Activated T-helper 17 cell treated with anti-CD3 and anti-CD28 coated beads, Interleukin-2, amount 50 U/mL, for 72 hours (primary cell): ENCODE measurements around the gene RNU1-3. TPM values are rescaled to one million over a fixed set of nuclear protein-coding genes. Genes with fewer than 3 reads are reported as not detected.
A peak's percentile ranks its signal among the peaks of the same experiment; 100 is the strongest.
"Not testable (repeated sequence)": the region's sequence is repeated elsewhere in the genome, so short reads cannot be mapped to it uniquely, and the experiment has no call there.

Experiments
- ATAC-seq: fragments of 150-1000 bp; cut with Tn5 transposase; replicated peaks from 2 replicates; pipeline ENCODE4 v1.10.0; 2021; ENCODE audit warnings: mild to moderate bottlenecking, moderate library complexity
- H3K27ac Mint-ChIP-seq: one replicate; pipeline ENCODE4 v1.8.0; 2022; ENCODE audit warnings: mixed read lengths
- H3K27me3 Mint-ChIP-seq: one replicate; pipeline ENCODE4 v1.8.0; 2022; ENCODE audit warnings: mixed read lengths
- H3K36me3 Mint-ChIP-seq: one replicate; pipeline ENCODE4 v1.8.0; 2022; ENCODE audit warnings: low read depth, mild to moderate bottlenecking, mixed read lengths
- H3K4me1 Mint-ChIP-seq: one replicate; pipeline ENCODE4 v1.8.0; 2022; ENCODE audit warnings: mixed read lengths
- H3K4me3 Mint-ChIP-seq: one replicate; pipeline ENCODE4 v1.8.0; 2022; ENCODE audit warnings: mild to moderate bottlenecking, mixed read lengths
- H3K9me3 Mint-ChIP-seq: one replicate; pipeline ENCODE4 v1.8.0; 2022; ENCODE audit warnings: mixed read lengths
- total RNA-seq, 2 donors: library from RNA; stranded (reverse); gene quantifications; one replicate each; pipeline ENCODE4 v1.2.3, GENCODE V29; 2022

The RNU1-3 gene
- total RNA-seq, 2 donors from 2014 or later, result 1,202 to 2,371 TPM

DNA sequence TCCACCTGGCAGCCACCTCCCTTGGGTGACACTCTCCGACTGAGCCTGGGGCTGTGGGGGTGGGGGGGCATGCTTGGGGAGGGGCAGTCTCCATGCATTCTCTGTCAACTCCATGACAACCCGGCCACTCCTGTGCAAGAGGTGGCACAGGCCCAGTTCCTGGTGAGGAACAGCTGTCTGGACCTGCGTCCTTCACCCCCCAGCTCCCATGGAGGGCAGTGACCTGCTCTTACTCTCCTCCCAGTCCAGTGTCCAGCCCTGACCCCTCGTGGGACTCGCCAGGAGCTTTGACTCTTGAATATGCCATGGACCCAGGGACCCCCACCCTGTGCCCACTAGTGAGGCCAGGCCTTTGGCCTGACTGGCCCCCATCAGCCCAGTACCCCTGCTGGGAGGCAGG lies 35.5 kb upstream of the RNU1-3 start:
- H3K4me1 Mint-ChIP-seq, H3K27me3 Mint-ChIP-seq, H3K36me3 Mint-ChIP-seq, H3K27ac Mint-ChIP-seq, H3K4me3 Mint-ChIP-seq, H3K9me3 Mint-ChIP-seq, ATAC-seq: not testable (repeated sequence)

GRCh38 chr1:16701189-16701588 lies 34.4 kb upstream of the RNU1-3 start:
- not testable (repeated sequence) for H3K36me3 Mint-ChIP-seq, H3K27ac Mint-ChIP-seq, H3K4me1 Mint-ChIP-seq, H3K27me3 Mint-ChIP-seq, H3K9me3 Mint-ChIP-seq, H3K4me3 Mint-ChIP-seq, ATAC-seq

- H3K9me3 Mint-ChIP-seq, H3K27me3 Mint-ChIP-seq, H3K27ac Mint-ChIP-seq, H3K4me1 Mint-ChIP-seq, ATAC-seq, H3K4me3 Mint-ChIP-seq, H3K36me3 Mint-ChIP-seq: not testable (repeated sequence)
Observed at GRCh38 chr1:16700138-16700895, 33.6 kb upstream of the RNU1-3 start.

DNA sequence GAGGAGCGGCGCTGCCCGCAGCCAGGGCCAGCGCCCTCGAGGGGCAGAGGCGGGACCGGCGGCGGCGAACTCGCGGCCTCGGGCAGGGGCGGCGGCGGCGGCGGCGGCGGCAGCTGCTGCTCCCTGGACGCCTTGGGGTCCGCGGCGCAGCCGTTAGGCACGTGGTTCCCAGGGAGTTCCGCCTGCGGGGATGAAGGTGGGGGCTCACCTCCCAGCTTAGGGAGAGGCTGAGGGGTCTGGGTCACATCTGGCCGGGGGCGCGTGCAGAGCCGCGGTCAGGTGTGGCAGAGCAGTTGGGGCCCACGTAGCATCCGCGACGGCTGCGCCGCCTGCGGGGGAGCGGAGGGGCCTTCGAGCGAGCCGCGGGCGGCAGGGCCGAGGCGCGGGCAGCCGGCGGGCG lies 32.7 kb upstream of the RNU1-3 start:
- not testable (repeated sequence) for H3K4me1 Mint-ChIP-seq, H3K27ac Mint-ChIP-seq, H3K9me3 Mint-ChIP-seq, H3K27me3 Mint-ChIP-seq, ATAC-seq, H3K4me3 Mint-ChIP-seq, H3K36me3 Mint-ChIP-seq

DNA sequence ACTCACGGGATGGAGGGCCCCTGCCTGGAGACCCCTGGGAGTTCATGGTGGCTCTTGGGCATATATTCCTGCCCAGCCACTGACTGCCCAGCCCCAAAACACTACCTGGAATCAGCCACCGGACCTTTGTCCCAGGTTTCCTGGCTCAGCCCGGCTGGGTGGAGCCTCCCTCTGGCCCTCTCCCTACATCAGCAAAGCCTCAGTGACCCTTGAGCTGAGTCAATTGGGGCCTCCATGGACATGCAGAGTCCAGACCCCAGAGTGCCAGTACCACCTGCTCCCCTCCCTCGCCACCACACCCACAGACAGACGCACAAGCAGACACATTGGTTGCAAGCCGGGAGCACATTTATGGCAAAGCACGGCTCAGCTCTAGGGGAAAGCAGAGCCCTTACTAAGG lies 30.4 kb upstream of the RNU1-3 start:
- H3K36me3 Mint-ChIP-seq, ATAC-seq, H3K27me3 Mint-ChIP-seq, H3K27ac Mint-ChIP-seq, H3K4me3 Mint-ChIP-seq, H3K9me3 Mint-ChIP-seq, H3K4me1 Mint-ChIP-seq: not testable (repeated sequence)

DNA sequence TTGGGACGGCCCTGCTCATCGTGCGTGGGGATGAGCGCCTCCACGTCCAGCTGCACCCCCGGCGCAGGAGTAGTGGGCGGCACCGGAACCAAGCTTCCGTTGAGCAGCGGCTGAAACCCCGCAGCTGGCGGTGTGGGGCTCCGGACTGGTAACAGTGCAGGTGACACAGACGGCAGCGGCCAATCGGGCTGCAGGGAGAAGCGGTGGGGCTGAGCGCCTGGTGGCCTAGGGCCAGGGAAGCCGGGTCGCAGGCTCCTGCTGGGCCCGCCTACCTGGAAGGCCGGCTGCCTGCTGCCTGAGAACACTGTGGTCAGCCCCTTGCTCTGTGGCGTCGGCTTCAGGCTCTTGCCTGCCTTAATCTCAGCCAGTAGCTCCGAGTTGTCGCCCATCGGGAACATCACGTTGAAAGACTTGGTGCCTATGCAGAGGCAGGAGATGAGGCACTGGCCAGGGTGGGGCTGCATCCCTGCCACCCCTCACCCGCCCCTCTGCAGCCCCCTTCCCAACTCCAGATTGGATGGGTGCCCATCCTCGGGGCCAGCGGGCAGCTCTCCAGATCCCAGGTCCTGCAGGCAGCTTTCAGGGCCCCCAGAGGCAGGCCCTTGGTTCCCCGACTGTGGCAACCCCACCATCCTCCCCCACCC lies 29.9 kb upstream of the RNU1-3 start:
- H3K4me3 Mint-ChIP-seq, H3K36me3 Mint-ChIP-seq: not testable (repeated sequence)

GRCh38 chr1:16694308-16694702 lies 27.6 kb upstream of the RNU1-3 start:
- ATAC-seq, H3K27ac Mint-ChIP-seq, H3K9me3 Mint-ChIP-seq, H3K4me3 Mint-ChIP-seq, H3K36me3 Mint-ChIP-seq, H3K27me3 Mint-ChIP-seq, H3K4me1 Mint-ChIP-seq: not testable (repeated sequence)

More for the DNA sequence above, 29.9 kb upstream of the RNU1-3 start:
- H3K9me3 Mint-ChIP-seq, H3K27ac Mint-ChIP-seq, H3K4me1 Mint-ChIP-seq, ATAC-seq, H3K27me3 Mint-ChIP-seq: not testable (repeated sequence)

DNA sequence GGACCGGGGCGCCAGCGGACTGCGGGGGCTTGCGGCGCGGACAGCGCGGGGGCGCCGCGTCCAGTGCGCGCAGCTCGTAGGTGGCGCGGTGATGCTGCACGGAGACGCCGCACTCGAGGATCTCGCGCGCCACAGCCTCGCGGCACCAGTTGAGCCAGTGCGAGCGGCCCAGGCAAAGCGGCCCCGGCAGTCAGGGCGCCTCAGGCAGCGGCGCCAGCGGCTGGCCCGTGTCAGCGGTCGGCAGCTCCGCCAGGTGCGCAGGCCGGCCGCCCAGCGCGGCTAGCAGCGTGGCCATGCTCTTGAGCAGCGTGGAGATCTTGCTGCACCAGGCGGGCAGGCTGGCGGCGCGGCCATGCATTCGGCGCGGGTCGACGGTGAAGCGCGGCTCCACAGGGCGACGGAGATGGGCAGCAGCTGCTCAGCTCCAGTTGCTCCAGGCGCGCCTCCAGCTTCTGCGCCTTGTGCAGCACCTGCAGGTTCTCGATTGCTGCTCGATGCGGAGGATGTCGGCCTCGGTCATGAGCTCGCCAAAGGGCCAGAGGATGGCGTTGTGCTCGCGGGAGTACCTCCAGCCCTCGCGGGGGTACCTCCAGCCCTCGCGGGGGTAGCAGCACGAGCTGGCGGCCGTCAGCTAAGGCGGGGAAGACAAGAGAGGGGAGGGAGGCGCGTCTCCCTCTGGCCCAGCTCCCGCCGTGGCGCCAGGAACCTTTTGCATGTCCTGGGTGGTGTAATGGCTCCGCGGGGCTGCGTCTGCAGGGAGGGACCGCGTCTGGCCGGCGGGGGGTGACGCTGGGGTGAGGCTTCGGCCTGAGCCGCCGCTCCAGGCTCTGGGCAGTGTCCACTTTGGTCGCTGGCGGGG lies 26.9 kb upstream of the RNU1-3 start:
- H3K27ac Mint-ChIP-seq, ATAC-seq, H3K36me3 Mint-ChIP-seq, H3K4me3 Mint-ChIP-seq, H3K27me3 Mint-ChIP-seq, H3K4me1 Mint-ChIP-seq, H3K9me3 Mint-ChIP-seq: not testable (repeated sequence)

DNA sequence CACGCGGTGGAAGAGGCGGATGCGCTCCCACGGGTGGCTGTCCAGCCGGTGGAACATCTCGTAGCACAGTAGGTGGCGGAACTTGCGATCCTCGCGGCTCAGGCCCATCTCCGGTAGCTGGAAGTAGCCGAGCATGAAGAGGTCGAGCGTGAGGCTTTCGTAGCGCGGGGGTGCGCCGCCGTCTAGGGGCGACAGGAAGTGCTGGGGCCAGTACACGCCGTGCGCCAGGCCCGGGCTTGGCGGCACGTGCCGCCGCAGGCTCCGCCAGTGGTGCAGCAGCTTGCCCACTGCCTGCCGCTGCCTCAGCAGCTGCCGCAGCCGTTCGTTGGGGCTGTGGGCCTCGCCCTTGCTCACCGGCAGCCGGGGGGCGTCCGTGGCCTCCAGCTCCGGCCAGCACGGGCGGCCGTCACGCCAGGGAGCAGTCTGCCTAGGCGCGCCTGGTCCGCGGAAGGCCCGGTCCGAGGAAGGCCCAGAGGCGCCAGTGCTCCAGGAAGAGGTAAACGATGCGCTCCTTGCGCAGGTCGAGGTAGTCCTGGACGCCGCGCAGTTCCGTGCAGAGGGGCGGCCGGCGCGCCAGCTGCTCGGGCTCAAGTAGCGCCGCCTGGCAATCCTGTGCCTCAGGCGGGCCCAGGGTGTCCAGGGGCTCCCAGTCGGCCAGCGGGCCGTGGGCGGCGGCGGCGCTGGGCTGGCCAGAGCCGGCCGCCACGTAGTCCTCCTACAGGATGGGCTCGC lies 26.1 kb upstream of the RNU1-3 start:
- not testable (repeated sequence) for H3K4me1 Mint-ChIP-seq, H3K27ac Mint-ChIP-seq, H3K4me3 Mint-ChIP-seq, H3K36me3 Mint-ChIP-seq, H3K9me3 Mint-ChIP-seq, H3K27me3 Mint-ChIP-seq, ATAC-seq

- not testable (repeated sequence) for H3K4me3 Mint-ChIP-seq
Observed at GRCh38 chr1:16692283-16692682, 25.5 kb upstream of the RNU1-3 start.

DNA sequence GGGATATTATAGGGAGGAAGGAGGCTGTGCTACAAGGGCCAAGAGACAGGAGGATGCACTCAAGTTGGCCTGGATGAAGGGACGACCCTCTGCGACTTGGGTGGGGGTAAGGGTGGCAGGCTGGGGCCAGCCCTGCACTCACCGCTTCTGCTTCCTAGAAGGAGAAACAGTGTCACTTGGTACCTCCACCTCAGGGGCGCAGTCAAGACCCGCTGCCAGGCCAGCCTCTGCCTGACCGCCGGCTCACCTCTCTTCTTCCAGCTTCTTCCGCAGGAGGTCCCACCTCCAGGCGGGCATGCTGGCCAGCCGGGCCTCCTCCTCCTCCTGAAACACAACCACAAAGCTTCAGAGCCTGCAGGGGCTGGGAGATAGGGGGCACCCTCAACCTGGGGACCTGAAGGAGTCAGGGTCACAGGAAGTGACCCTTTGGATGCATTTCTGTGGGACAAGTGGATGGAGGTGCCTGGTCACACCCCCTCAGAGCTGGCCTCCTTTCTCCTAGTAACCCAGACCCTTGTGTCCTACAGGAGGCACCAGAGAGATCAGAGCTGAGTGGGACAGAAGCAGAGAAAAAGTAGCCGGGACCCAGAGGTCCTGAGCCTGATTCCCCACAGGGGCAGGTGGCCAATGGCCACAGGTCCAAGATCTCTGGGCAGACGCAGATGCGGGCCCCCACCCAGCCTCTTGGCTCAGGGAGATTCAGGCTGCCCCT lies 24.4 kb upstream of the RNU1-3 start:
- H3K4me1 Mint-ChIP-seq, H3K27me3 Mint-ChIP-seq, H3K36me3 Mint-ChIP-seq, H3K9me3 Mint-ChIP-seq, H3K27ac Mint-ChIP-seq, ATAC-seq, H3K4me3 Mint-ChIP-seq: not testable (repeated sequence)

More at GRCh38 chr1:16692283-16692682, 25.5 kb upstream of the RNU1-3 start:
- H3K27me3 Mint-ChIP-seq, H3K27ac Mint-ChIP-seq, H3K9me3 Mint-ChIP-seq, H3K4me1 Mint-ChIP-seq, ATAC-seq, H3K36me3 Mint-ChIP-seq: not testable (repeated sequence)

GRCh38 chr1:16687132-16687800 lies 20.5 kb upstream of the RNU1-3 start:
- H3K36me3 Mint-ChIP-seq, H3K4me3 Mint-ChIP-seq, H3K9me3 Mint-ChIP-seq, H3K27me3 Mint-ChIP-seq, H3K27ac Mint-ChIP-seq, ATAC-seq, H3K4me1 Mint-ChIP-seq: not testable (repeated sequence)

- H3K27me3 Mint-ChIP-seq, H3K36me3 Mint-ChIP-seq, H3K4me1 Mint-ChIP-seq, H3K27ac Mint-ChIP-seq, ATAC-seq, H3K9me3 Mint-ChIP-seq: not testable (repeated sequence)
- H3K4me3 Mint-ChIP-seq, result peak overlapping the region; percentile 5
Observed at GRCh38 chr1:16685445-16686371, 19.0 kb upstream of the RNU1-3 start.
